Measurements from ENCODE around the gene DLGAP1.
"Not testable (repeated sequence)": the region's sequence is repeated elsewhere in the genome, so short reads cannot be mapped to it uniquely, and the experiment has no call there.

DLGAP1 gene

DNA sequence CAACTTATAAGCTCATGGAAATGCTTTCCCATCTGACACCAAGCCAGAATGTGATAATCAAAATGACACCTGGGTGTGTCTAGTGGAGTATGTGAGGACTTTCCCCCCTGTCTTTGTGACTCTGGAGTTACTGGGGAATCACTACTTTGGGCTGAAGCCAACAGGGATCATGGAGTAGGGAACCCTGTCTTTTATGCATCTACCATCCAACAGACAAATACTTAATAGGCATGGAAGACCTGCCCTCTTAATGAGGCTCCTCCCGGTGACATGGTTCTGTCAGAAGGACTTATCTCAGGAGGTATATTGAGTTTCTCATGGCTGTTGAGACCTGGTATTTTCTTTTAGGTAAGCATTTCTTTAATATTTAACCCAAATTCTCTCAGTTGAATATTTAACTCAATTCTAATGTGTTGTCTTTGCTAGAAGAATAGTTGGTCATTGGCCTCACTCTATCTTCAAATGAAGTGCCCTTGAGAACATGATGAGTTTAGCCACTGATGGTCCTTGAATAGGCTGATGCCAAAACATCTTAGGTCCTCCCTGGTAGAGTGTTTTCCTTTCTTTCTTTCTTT is 963.0 kb downstream of the DLGAP1 start:
- Mint-ChIP-seq H3K4me3 (no peak overlapping the region), H3K36me3 (no peaks in the 10 kb centered on the region), H3K27me3 (peaks cover 25% of the 10 kb centered on the region), H3K9me3 (no peaks in the 10 kb centered on the region), H3K4me1 (peaks cover 7% of the 10 kb centered on the region), H3K27ac (no peak overlapping the region)
- CTCF ChIA-PET: no interaction called here
- DNase-seq: no peak

DNA sequence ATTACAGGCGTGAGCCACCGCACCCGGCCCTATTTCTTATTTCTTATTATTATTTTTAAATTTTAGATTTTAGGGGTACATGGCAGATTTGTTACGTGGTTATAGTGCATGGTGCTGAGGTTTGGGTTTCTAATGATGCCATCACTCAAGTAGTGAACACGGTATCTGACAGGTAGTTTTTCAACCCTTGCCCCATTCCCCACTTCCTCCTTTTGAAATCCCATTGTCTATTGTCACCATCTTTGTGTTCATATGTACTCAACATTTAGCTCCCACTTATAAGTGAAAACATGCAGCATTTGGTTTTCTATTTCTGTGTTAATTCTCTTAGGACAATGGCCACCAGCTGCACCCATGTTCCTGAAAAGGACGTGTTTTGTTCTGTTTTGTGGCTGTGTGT is 965.6 kb downstream of the DLGAP1 start:
- Mint-ChIP-seq H3K9me3 (no peaks in the 10 kb centered on the region), H3K36me3 (no peaks in the 10 kb centered on the region), H3K27me3 (peaks cover 25% of the 10 kb centered on the region), H3K4me1 (peaks cover 2% of the 10 kb centered on the region), H3K27ac (no peak overlapping the region), H3K4me3 (no peak overlapping the region)
- CTCF ChIA-PET: no interaction called here
- no peak for DNase-seq

DNA sequence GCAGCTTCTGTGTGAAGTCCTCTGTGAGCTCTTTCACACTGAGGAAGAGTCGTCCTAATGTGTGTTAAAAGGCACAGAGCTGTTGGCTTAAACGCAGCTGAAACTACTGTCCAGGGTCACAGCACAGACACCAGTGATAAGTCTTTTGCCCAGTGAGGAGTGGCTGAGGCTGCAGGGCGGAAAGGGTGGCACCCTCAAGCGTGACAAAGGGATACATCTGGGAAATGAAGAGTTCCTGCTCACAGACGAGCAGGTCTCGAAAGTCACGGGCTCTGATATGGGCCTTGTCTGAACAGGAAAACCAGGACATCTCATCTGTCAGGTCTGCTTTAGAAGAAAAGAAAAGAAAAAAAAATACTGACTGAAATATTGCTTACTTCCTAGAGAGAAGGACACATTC is 968.6 kb downstream of the DLGAP1 start:
- no peak for DNase-seq
- Mint-ChIP-seq H3K4me1 (no peaks in the 10 kb centered on the region), H3K36me3 (no peaks in the 10 kb centered on the region), H3K9me3 (no peaks in the 10 kb centered on the region), H3K4me3 (no peak overlapping the region), H3K27me3 (peaks cover 9% of the 10 kb centered on the region), H3K27ac (no peak overlapping the region)
- CTCF ChIA-PET: no interaction called here

DNA sequence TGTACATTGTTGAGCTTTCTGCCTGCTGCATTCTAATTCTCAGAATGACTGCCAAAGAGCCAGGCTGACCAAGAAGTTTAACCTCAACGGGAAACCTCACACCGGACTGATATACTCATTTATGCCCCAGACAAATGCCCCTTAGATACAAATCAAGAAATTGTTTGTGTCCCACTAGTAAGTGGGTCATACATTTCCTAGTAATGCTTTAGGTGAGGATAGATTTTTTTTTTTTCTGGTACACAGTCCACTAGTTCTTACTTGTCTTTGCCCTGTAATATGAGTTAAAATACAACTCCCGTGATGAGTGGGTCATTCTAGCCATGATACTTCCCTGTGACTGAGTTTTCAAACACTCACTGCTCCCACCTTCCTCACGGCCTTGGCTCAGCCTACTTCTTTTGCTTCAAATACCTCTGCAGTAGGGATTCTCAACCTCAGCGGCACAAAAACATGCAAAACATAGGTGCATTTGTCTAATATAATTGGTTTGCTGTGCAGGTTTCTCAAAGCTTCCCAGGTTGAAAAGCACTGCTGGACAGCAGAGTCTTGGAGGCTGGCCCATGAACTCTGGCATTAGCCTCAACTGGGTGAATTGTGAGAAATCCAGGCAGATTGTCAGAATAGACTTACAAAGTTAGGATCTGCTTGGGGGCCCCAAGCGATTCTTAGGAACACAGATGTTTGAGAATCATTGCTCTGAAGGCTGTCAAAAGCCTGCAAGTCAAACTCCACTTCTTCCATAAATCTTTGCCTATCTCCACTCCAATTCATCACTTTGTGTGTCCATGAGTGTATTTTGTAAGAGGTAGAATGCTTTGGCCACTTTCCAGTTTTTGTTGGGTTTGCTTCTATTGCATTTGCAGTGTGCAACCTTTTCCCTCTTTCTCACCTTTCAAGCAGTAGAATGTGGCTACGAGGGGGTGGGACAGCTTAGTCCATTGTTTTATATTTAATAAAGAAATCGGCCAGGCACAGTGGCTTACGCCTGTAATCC is 969.7 kb downstream of the DLGAP1 start:
- Mint-ChIP-seq H3K4me1 (no peaks in the 10 kb centered on the region), H3K27ac (no peak overlapping the region), H3K27me3 (peaks cover 12% of the 10 kb centered on the region), H3K4me3 (no peak overlapping the region), H3K9me3 (no peaks in the 10 kb centered on the region), H3K36me3 (no peaks in the 10 kb centered on the region)
- CTCF ChIA-PET: no interaction called here
- DNase-seq: no peak

DNA sequence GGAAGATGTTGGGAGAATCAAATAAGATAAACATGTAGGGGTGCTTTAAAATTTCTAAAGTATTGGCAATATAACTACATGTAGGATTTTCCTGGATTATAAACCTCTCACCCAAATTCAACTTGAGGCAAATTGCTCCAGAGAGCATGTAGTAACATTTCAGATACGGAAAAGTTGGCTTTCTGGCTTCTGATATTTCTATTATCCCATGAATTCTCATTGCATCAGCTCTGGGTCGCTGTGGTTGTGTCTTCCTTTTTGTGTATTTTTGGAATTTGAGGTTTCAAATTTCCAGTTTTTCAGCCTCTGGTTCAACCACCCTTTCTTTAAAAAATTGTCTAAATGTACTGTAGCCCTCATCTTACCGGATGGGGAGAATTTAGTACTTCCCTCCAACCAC is 972.8 kb downstream of the DLGAP1 start:
- CTCF ChIA-PET: interaction anchor here (0.6 to 0.7 kb wide), 2 partner anchors 21 to 24 kb away, joined by 3 read pairs; no protein-coding TSS in a partner anchor
- no peak overlapping the region for H3K4me3 Mint-ChIP-seq
- no peaks in the 10 kb centered on the region for H3K9me3 Mint-ChIP-seq
- no peak for DNase-seq
- H3K27ac Mint-ChIP-seq: no peak overlapping the region
- H3K4me1 Mint-ChIP-seq: no peaks in the 10 kb centered on the region
- peaks cover 10% of the 10 kb centered on the region for H3K27me3 Mint-ChIP-seq
- no peaks in the 10 kb centered on the region for H3K36me3 Mint-ChIP-seq

DNA sequence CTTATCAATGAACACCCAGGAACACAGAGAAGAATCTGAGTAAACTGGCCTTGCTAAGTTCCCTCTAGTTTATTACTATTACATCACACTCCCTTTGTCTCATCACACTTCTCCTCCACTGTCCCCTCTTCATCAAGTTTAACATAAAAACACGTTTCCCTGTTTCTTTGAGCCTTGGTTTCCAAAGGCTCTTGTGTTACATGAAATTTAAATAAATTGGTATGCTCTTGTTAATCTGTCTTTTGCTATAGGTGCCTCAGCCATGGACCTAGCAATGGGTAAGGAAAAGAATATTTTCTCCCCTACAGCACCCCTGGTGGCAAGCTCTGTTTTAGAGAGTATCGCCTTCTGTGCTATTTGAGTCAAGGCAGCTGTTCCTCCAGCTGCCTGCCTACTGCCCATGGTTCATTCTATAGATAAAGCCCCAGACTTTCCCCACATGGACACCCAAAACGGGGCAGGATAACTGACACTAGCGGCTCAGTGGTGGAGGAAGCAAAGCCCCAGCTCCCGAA is 973.4 kb downstream of the DLGAP1 start:
- Mint-ChIP-seq H3K36me3 (no peaks in the 10 kb centered on the region), H3K4me3 (no peak overlapping the region), H3K9me3 (no peaks in the 10 kb centered on the region), H3K27ac (no peak overlapping the region), H3K4me1 (no peaks in the 10 kb centered on the region), H3K27me3 (peaks cover 10% of the 10 kb centered on the region)
- DNase-seq: peak; percentile 31
- CTCF ChIA-PET: interaction anchor here (0.6 to 0.7 kb wide), 2 partner anchors 20 to 23 kb away, joined by 3 read pairs; no protein-coding TSS in a partner anchor

DNA sequence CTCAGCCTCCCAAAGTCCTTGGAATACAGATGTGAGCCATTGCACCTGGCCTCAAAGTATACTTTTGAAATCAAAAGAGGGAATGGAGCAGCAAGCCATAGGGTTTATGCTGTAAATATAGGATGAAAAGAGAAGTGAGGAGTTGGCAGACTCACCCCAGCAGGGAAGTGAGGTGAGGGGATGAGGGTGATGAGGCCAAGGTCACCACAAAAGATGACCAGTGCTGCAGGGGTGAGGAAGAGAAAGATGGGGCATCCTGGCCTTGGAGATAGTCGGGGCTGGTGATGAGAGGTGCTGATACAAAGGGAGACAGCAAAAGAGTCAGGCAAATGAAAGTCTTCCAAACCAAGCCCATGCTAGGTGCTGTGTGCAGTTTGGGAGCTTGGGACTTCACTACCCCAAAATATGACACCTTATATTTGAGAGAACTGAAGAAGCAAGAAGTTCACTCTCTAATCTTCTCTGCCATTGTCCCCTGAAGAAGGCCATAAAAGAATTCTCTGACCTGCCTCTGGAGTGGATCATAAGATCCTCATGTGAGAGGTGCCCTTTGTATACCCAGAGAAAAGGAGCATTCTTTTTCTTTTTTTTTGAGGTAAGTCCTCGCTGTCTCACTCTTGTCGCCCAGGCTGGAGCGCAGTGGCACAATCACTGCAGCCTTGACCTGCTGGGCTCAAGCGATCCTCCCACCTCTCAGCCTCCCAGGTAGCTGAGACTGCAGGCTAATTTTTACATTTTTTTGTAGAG is 974.1 kb downstream of the DLGAP1 start:
- no peak overlapping the region for H3K4me3 Mint-ChIP-seq
- DNase-seq: no peak
- H3K9me3 Mint-ChIP-seq: no peaks in the 10 kb centered on the region
- no peaks in the 10 kb centered on the region for H3K36me3 Mint-ChIP-seq
- H3K27me3 Mint-ChIP-seq: peaks cover 10% of the 10 kb centered on the region
- H3K27ac Mint-ChIP-seq: no peak overlapping the region
- CTCF ChIA-PET: no interaction called here
- no peaks in the 10 kb centered on the region for H3K4me1 Mint-ChIP-seq

DNA sequence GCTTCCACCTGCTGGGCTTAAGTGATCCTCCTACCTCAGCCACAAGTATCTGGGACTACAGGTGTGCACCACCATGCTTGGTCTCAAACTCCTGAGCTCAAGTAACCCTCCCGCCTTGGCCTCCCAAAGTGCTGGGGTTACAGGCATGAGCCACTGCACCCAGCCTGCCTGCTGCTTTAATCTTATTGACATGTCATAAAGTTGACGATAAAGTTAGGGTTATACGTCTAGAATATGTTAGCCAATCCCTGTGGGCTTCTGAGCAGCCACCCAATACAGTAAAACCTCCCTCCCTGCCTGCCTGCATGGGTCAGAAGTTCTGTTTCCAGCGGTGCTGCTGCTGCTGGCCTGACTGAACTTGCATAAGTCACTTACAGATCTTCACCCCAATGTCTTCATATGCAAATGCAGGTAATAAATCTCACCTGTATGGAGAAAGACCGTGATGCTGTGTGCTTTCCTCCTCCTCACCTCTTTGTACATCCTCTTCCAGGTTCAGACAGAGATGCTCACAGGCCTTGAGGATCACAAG is 975.1 kb downstream of the DLGAP1 start:
- CTCF ChIA-PET: no interaction called here
- no peak for DNase-seq
- Mint-ChIP-seq H3K4me3 (no peak overlapping the region), H3K27ac (no peak overlapping the region), H3K27me3 (peaks cover 10% of the 10 kb centered on the region), H3K4me1 (no peaks in the 10 kb centered on the region), H3K36me3 (no peaks in the 10 kb centered on the region), H3K9me3 (no peaks in the 10 kb centered on the region)

DNA sequence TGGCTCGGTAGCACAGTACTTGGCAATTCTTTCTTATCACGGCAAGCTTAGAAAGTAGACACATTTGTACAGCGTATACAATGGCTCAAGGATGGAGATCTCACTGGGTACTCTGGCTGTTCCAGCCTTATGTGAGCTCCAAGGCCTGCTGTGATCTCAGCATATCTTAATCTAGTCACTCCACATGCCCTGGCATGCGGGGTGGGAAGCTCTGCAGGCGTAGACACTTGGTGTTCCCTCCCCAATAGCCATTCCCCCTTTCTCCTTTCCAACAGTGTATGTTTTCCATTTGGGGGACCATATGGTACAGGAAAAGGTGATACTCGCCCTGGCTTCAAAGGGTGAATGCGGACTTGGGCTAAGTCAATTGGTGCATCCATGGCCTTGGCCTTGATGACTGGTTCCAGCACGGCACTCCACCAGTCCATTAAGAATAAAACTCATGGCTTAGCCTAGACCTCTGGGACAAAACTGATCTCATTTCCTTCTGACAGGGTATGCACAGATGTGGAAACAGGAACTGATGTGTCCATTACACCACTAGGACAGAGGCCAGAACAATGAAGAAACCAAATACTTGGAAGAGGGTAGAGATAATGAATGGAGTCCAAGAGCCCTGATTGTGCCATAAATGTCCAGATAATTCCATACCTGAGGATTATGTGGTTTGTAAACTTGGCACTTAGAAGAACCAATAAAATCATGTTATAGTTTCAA is 976.7 kb downstream of the DLGAP1 start:
- Mint-ChIP-seq H3K9me3 (no peaks in the 10 kb centered on the region), H3K36me3 (no peaks in the 10 kb centered on the region), H3K4me1 (peaks cover 5% of the 10 kb centered on the region), H3K27ac (no peak overlapping the region), H3K27me3 (peaks cover 10% of the 10 kb centered on the region), H3K4me3 (no peak overlapping the region)
- no peak for DNase-seq
- CTCF ChIA-PET: interaction anchor here (0.7 to 1.2 kb wide), 4 partner anchors 11 to 188 kb away, joined by 3 to 4 read pairs (median 4); no protein-coding TSS in a partner anchor

DNA sequence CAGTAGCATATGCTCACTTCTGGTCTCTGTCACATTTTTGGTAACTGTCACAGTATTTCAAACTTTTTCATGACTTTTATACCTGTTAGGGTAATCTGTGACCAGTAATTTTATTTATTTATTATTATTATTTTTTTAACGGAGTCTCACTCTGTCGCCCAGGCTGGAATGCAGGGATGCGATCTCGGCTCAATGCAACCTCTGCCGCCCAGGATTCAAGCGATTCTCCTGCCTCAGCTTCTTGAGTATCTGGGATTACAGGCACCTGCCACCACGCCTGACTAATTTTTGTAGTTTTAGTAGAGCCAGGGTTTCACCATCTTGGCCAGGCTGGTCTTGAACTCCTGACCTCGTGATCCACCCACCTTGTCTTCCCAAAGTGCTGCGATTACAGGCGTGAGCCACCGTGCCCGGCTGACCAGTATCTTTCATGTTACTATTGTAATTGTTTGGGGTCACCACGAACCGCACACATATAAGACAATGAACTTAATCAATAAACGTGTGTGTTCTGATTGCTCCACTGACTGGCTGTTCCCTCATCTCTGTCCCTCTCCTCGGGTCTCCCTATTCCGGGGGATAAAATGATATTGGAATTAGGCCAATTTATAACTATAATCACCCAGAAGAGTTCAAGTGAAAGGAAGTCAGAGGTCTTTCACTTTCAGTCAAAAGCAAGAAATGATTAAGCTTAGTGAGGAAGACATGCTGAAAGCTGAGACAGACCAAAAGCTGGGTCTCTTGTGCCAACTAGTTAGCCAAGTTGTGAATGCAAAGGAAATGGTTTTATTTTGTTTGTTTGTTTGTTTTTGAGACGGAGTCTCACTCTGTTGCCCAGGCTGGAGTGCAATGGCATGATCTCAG is 982.2 kb downstream of the DLGAP1 start:
- no peak for DNase-seq
- CTCF ChIA-PET: interaction anchor here (1.1 to 2.3 kb wide), 4 partner anchors 14 to 193 kb away, joined by 3 to 6 read pairs (median 4); no protein-coding TSS in a partner anchor
- Mint-ChIP-seq H3K36me3 (no peaks in the 10 kb centered on the region), H3K9me3 (no peaks in the 10 kb centered on the region), H3K4me1 (peaks cover 11% of the 10 kb centered on the region), H3K4me3 (no peak overlapping the region), H3K27ac (no peak overlapping the region), H3K27me3 (no peaks in the 10 kb centered on the region)

DNA sequence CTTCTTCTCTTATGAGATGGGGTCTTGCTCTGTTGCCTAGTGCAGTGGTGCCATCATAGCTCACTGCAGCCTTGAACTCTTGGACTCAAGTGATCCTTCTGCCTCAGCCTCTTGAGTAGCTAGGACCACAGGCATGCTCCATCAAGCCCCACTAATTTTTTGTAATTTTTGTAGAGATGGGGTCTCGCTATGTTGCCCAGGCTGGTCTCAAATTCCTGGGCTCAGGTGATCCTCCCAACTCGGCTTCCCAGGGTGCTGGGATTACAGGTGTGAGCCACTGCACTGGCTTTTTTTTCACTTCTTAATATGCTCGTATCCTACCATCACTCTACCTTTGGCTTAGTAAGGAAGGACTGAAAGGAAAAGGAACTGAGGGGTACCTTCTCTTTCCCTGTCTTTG is 983.0 kb downstream of the DLGAP1 start:
- not testable (repeated sequence) for H3K4me3 Mint-ChIP-seq, H3K36me3 Mint-ChIP-seq, DNase-seq, H3K27ac Mint-ChIP-seq, H3K9me3 Mint-ChIP-seq, H3K27me3 Mint-ChIP-seq
- H3K4me1 Mint-ChIP-seq: peaks cover 14% of the 10 kb centered on the region
- CTCF ChIA-PET: interaction anchor here (2.3 kb wide), 1 partner anchor 17 kb away, joined by 6 read pairs; no protein-coding TSS in a partner anchor

DNA sequence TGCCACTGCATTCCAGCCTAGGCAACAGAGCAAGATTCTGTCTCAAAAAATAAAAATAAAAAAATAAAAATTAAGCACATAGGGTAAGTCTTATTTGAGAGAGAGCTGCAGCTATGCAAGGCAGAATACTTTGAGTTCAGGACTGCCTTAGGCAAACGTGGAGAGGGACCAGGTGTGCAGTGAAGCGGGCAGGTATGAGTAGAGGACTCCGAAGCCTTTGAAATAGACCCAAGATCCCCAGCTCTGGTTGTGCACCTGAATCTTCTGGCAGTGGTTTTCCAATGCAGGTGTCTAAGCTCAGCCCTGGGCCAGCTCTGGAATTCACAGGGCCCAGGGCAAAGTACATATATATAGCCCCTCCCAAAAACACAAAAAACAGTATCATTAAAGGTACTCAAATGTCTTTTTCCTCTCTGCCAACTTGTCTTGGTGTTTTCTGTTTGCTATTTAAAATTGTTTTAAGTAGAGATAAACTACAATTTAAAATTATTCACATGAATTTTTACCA is 983.9 kb downstream of the DLGAP1 start:
- Mint-ChIP-seq H3K4me3 (no peak overlapping the region), H3K4me1 (peaks cover 23% of the 10 kb centered on the region), H3K9me3 (no peaks in the 10 kb centered on the region), H3K36me3 (no peaks in the 10 kb centered on the region), H3K27ac (no peak overlapping the region), H3K27me3 (no peaks in the 10 kb centered on the region)
- DNase-seq: no peak
- CTCF ChIA-PET: interaction anchor here (2.3 kb wide), 1 partner anchor 17 kb away, joined by 6 read pairs; no protein-coding TSS in a partner anchor
